Effector memory CD8-positive, alpha-beta T cell (primary cell): Measurements from ENCODE around the gene MYOZ3.

Experiments used
- ATAC-seq: fragments of 150-1000 bp; cut with Tn5 transposase; replicated peaks from 2 replicates; pipeline ENCODE4 v1.10.0; 2021; ENCODE audit warnings: mild to moderate bottlenecking, moderate library complexity
- DNase-seq, 3 experiments: peaks; one replicate each; pipeline ENCODE4 v3.0.0; 2021
- H3K27ac Mint-ChIP-seq, 2 donors: one replicate each; pipeline ENCODE4 v1.8.0; 2022; ENCODE audit warnings: mild to moderate bottlenecking in 2 of 2, mixed read lengths in 2 of 2, moderate library complexity in 2 of 2
- H3K27me3 Mint-ChIP-seq, 2 donors: one replicate each; pipeline ENCODE4 v1.8.0; 2022; ENCODE audit warnings: mixed read lengths in 2 of 2
- H3K36me3 Mint-ChIP-seq: one replicate; pipeline ENCODE4 v1.8.0; 2022; ENCODE audit warnings: mild to moderate bottlenecking, moderate library complexity, mixed read lengths; ENCODE audit not compliant: insufficient read depth
- H3K4me1 Mint-ChIP-seq, 2 donors: one replicate each; pipeline ENCODE4 v1.8.0; 2022; ENCODE audit warnings: low read depth in 2 of 2, mixed read lengths in 2 of 2
- H3K4me3 Mint-ChIP-seq, 2 donors: one replicate each; pipeline ENCODE4 v1.8.0; 2022; ENCODE audit warnings: mild to moderate bottlenecking in 2 of 2, mixed read lengths in 2 of 2, moderate library complexity in 2 of 2
- H3K9me3 Mint-ChIP-seq, 2 donors: one replicate each; pipeline ENCODE4 v1.8.0; 2022; ENCODE audit warnings: mixed read lengths in 2 of 2
- total RNA-seq, 9 experiments: gene quantifications; one replicate each; lab custom pipeline; 2026; lab: John Stamatoyannopoulos, UW

The MYOZ3 gene, protein sequence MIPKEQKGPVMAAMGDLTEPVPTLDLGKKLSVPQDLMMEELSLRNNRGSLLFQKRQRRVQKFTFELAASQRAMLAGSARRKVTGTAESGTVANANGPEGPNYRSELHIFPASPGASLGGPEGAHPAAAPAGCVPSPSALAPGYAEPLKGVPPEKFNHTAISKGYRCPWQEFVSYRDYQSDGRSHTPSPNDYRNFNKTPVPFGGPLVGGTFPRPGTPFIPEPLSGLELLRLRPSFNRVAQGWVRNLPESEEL
- 0 to 0.13 (median 0) reads per million in 9 experiments for total RNA-seq

DNA sequence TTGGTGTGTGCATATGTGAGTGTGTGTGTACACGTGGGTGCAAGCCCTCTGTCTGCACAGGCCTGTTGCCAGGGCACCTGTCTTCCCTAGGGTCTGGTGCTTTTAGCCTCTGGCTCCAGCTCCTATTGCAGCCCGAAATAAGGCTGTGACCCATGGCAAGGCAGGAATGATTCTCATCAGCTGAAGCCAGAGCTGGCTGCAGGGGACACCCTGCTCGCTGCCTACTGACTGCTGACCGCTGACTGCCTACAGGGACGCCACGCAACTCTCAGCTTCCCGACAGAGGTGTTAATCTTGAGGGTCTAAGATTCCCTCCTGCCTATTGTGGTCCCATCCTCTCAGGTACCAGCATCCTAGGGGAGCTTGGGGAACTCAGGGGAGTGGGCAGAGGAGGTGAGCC, at the start of gene MYOZ3:
Gene MYOZ3, plus strand, starts transcription at position 166 of the 400 bp plus-strand sequence. CDS start 1,691 bp downstream, outside the sequence.
- H3K4me3 Mint-ChIP-seq = no peak within 1 kb of the TSS
- no peaks in the 10 kb centered on the region for H3K9me3 Mint-ChIP-seq
- H3K27me3 Mint-ChIP-seq = peaks cover 17 to 45% of the 10 kb centered on the region in 2 donors
- DNase-seq = no peak
- H3K4me1 Mint-ChIP-seq = peaks cover 7% of the 10 kb centered on the region in 2 donors
- H3K36me3 Mint-ChIP-seq = no peaks in the 10 kb centered on the region
- ATAC-seq = no peak
- no peak within 1 kb of the TSS for H3K27ac Mint-ChIP-seq

DNA sequence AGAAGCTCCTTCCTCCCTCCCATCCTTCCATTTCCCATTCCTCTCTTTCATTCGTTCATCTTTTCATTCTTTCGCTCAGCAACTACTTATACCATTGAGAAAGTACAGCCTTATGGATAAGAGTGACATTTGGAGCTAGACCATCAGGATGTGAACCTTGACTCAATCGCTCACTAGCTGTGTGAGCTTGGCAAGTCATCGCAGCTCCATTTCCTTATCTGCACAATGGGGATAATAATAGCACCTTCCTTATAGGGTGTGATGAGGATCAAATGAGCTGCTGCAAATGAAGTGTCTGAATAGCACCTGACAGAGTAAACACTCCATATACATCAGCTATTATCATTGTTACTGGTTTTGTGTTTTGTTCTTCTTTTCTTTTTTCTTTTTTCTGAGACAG, 48.6 kb upstream of the MYOZ3 start:
- Mint-ChIP-seq H3K4me1 (no peaks in the 10 kb centered on the region), H3K4me3 (no peak overlapping the region), H3K9me3 (no peaks in the 10 kb centered on the region), H3K36me3 (peaks cover 2% of the 10 kb centered on the region), H3K27ac (no peak overlapping the region), H3K27me3 (peaks cover 19 to 31% of the 10 kb centered on the region in 2 donors)
- ATAC-seq (no peak), DNase-seq (no peak)

DNA sequence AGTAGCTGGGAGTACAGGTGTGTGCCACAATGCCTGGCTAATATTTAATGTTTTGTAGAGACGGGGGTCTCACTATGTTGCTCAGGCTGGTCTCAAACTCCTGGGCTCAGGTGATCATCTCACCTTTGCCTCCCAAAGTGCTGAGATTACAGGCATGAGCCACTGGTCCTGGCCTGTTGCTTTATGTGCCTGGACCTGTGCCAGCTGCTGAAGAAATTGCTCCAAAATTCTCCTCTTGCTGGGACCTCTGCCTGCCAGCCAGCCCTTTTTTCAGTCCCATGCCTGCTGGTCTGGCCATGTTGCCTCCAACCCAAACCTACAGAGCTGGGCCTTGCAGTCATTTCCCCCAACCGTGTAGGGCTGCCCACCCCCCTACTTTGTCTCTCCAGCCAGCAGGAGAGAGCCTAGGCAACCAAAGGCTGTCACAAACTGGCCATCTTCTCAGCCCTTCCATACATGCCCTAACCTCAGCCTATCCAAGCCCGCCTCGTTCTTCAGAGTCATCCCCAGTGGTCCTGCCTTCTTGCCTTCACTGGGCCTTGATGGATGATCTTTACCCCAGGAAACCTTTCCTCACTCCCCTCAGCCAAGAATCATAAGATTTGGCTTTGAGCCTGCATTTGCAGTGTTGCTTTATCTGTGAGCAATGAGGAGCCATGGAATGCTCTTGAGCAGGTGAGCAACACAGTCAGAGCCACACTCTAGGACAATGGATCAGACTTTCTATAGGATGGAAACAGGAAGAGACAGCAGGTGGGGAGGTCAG, 48.0 kb upstream of the MYOZ3 start:
- Mint-ChIP-seq H3K4me1 (no peaks in the 10 kb centered on the region), H3K27me3 (peaks cover 19 to 31% of the 10 kb centered on the region in 2 donors), H3K27ac (no peak overlapping the region), H3K9me3 (no peaks in the 10 kb centered on the region), H3K4me3 (no peak overlapping the region), H3K36me3 (peaks cover 2% of the 10 kb centered on the region)
- DNase-seq (no peak), ATAC-seq (no peak)

DNA sequence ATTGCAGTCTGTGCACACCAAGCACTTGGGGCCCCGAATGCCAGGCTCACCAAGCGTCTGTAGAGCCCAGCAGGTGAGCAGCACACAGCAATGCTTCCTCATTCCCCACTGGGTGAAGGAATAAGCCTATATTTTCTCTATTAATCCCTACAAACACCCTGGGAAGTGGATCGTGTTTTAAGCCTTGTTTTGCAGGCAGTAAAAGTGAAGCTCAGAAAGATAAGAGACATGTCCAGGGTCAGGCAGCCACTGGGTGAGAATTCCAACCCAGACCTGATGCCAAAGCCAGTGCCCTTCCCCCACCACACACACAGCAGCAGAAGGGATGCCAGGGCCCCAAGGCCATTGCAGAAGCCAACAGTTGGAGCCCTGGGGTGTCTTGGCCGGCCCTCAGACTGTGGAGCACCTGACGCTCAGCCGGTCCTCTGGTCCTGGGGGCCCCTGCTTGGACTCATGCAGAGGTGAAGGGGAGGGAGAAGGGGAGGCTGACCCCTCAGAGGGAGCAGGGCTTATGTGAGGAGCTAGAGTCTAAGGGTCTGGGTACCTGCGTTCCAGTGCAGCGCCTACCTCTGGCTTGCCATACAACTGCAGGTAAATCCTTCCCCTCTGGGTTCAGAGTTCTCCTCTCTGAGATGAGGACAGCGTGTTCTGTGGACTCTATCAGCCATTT, 46.9 kb upstream of the MYOZ3 start:
- no peak for DNase-seq
- Mint-ChIP-seq H3K4me3 (no peak overlapping the region), H3K27me3 (peaks cover 19 to 31% of the 10 kb centered on the region in 2 donors), H3K27ac (no peak overlapping the region), H3K9me3 (no peaks in the 10 kb centered on the region), H3K36me3 (peaks cover 2% of the 10 kb centered on the region), H3K4me1 (no peaks in the 10 kb centered on the region)
- ATAC-seq = no peak

DNA sequence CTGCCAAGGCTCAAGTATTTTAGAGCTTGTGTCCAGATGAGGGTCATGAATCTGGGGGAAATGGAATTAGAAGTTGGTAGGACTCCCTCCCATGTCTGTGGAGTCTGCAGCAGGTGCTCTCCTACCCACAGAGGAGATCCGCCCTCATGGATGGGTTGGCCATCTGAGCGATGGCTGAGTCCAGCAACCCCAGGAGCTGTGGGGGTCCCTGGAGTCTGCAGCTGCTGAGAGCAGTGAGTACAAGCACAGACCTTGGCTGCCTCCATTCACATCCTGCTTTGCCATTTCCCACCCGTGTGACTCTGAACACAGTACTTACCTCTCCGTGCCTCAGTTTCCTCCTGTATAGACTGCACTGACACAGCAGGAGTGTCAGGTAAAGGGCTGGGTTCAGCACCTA, 46.4 kb upstream of the MYOZ3 start:
- H3K27me3 Mint-ChIP-seq = peaks cover 19 to 31% of the 10 kb centered on the region in 2 donors
- DNase-seq = no peak

DNA sequence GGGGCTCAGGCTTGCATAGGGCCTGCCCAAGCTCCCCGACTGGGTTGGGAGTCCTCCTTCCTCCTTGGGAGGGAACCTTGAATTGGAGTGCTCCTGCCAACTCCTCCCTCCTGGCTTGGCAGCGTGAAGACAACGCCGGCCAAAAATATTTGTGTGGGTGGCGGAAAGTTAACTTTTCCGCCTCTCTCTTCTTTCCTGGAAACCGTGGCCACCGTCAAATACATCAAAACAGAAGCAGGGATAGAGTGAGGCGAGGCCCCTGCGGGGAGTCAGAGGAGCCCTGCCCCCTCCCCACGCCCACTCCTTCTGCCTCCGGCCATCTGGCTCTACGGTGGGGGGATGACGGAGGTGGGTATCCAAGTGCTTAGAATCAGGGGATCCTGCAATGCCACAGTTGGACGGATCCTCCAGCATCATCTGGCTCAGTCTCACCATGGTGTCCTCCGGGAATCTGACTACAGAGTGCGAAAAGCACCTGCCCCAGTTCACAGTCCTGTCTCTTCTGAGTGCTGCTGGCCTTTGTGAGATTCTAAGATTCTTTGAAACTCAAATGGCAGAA, 45.8 kb upstream of the MYOZ3 start:
- Mint-ChIP-seq H3K4me3 (no peak overlapping the region), H3K27ac (no peak overlapping the region), H3K4me1 (no peaks in the 10 kb centered on the region), H3K9me3 (no peaks in the 10 kb centered on the region), H3K27me3 (peaks cover 19 to 31% of the 10 kb centered on the region in 2 donors), H3K36me3 (peaks cover 2% of the 10 kb centered on the region)
- ATAC-seq (no peak), DNase-seq (no peak)

More for the DNA sequence above, 46.4 kb upstream of the MYOZ3 start:
- ATAC-seq = no peak
- Mint-ChIP-seq H3K36me3 (peaks cover 2% of the 10 kb centered on the region), H3K9me3 (no peaks in the 10 kb centered on the region), H3K4me3 (no peak overlapping the region), H3K27ac (no peak overlapping the region), H3K4me1 (no peaks in the 10 kb centered on the region)

DNA sequence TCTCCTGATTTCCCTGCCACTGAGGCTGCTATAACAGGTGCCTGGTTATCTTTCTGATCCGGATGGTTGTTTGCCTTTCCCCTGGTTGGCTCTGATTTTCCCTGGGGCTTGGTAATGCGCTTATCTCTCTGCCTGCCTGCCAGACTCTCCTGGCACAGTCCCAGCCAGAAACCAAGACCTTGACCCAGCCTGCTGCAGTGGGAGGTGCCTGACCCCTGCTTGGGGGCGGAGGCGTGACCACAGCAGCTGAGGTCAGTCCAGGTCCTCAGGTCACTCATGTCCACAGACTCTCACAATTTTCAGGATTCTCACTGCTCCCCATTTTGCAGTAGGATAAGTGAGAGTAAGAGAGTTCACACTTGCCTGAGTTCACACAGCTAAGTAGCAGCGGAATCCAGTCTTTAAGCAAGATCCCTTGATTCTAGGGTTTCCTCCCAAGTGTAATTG, 45.0 kb upstream of the MYOZ3 start:
- no peak for ATAC-seq
- DNase-seq = no peak
- Mint-ChIP-seq H3K27ac (no peak overlapping the region), H3K36me3 (peaks cover 2% of the 10 kb centered on the region), H3K9me3 (no peaks in the 10 kb centered on the region), H3K27me3 (peaks cover 19 to 30% of the 10 kb centered on the region in 2 donors), H3K4me1 (no peaks in the 10 kb centered on the region), H3K4me3 (no peak overlapping the region)

DNA sequence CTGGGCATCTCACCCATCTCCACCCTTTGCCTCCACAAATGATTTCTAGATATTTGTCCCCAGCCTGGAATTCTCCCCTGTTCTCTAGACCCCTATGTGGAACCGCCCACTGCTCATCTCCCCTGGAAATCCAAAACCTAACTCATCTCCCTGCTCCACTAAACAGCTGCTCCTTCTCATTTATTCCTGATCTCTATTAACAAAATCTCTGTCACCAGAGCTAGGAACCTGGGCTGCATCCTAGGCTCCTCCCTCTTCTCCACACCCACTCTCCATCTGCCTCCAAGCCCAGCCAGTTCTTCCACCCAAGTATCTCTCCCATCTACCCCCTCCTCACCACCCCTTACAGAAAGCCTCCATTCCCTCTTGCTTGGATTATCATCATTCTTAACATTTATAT, 44.5 kb upstream of the MYOZ3 start:
- no peak overlapping the region for H3K27ac Mint-ChIP-seq
- H3K9me3 Mint-ChIP-seq = no peaks in the 10 kb centered on the region
- ATAC-seq (no peak), DNase-seq (no peak)
- H3K27me3 Mint-ChIP-seq = peaks cover 19 to 26% of the 10 kb centered on the region in 2 donors
- H3K4me1 Mint-ChIP-seq = no peaks in the 10 kb centered on the region
- H3K36me3 Mint-ChIP-seq = peaks cover 2% of the 10 kb centered on the region
- no peak overlapping the region for H3K4me3 Mint-ChIP-seq

DNA sequence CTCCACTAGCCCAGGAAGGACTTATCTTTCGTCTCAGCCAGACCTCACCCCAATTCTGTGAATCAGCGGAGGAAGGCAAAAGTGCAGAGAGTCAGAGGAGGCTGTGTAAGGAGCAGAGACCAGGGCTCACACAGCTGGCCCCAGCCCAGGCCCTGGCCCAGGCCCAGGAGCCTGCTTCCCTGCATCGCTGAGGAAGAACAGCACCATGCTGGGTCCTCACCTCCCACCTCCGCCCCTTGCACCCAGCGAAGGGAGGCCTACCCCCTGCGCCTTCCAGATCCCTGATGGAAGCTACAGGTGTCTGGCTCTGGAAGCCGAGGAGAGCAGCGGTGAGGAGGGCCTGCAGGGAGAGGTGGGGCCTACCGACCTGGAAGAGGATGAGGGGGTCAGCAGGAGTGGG, 42.9 kb upstream of the MYOZ3 start:
- DNase-seq (no peak), ATAC-seq (no peak)
- H3K36me3 Mint-ChIP-seq = peaks cover 2% of the 10 kb centered on the region
- no peaks in the 10 kb centered on the region for H3K9me3 Mint-ChIP-seq
- peaks cover 19 to 25% of the 10 kb centered on the region in 2 donors for H3K27me3 Mint-ChIP-seq
- no peaks in the 10 kb centered on the region for H3K4me1 Mint-ChIP-seq
- no peak overlapping the region for H3K27ac Mint-ChIP-seq
- H3K4me3 Mint-ChIP-seq = no peak overlapping the region

DNA sequence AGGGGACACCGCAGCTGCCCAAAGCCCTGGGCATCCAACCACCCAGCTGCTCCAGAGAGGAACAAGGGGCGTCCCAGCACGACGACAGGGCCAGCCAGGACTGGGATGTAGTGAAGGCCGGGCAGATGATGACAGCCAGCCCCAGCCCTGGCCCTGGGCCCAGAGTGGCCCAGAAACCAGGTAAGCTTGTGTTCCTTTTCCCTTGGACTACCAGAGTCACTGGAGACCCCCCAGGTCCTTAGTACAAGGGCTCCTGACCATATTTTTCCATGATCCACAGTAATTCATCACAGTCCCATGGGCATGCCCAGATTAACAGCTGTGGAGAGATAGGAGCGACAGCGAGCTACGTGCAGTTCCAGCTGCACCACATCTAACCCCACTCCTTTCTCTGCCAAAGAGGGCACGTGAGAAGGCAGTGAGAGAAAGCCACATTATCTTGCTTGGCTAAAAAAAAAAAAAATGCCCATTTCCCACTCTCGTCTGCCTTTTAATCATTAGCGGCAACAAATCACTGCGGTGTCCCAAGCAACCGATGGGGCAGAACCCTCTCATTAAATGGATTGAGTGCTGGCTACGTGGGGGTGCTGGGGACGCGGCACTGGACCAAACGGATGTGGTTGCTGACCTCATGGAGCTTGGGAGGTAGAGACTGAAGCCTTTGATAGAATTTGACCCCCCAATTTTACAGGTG, 42.3 kb upstream of the MYOZ3 start:
- H3K27ac Mint-ChIP-seq = no peak overlapping the region
- no peak for ATAC-seq
- no peak overlapping the region for H3K4me3 Mint-ChIP-seq
- H3K27me3 Mint-ChIP-seq = peaks cover 23 to 30% of the 10 kb centered on the region in 2 donors
- H3K4me1 Mint-ChIP-seq = peaks cover 1 to 4% of the 10 kb centered on the region in 2 donors
- no peaks in the 10 kb centered on the region for H3K9me3 Mint-ChIP-seq
- DNase-seq = no peak
- peaks cover 2% of the 10 kb centered on the region for H3K36me3 Mint-ChIP-seq

DNA sequence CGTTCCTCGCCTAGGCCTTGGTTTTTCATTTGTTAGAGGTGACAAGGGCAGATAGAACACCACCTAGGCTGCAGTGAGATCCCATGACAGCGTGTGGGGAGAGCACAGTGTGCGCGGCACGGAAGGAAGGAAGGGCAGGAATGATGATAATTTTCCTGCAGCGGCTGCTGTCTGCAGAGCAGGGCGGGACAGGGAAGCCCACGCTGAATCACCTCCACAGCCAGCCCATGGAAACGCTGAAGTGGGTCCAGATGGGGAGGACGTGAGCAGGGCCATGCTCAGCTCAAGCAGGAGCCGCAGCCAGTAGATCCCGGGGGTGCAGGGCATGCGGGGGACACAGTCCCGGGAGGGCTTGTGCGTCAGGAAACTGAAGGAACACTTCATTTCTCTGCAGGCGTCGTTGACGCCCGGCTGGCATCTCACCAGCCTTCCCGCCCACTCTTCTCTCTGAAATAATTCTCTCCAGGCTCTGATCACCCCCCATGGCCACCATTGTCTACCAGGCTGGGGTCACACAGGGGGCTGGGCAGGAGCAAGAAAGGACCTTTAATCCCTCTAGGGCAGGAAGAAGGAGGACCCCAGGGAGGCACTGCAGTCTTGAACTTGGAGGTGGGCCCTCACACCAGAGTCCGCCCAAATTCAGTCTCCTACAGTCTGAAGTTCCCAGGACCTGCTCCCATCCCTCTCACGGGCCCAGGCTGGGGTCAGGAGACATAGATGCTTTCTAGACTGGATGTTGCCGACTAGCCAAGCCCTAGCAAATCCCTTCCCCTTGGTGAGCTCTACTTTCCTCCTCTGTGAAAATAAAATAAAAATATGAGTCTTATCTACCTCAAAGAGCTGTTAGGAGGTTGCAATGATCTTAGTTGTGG, 41.5 kb upstream of the MYOZ3 start:
- no peak overlapping the region for H3K27ac Mint-ChIP-seq
- H3K9me3 Mint-ChIP-seq = no peaks in the 10 kb centered on the region
- peaks cover 2% of the 10 kb centered on the region for H3K36me3 Mint-ChIP-seq
- no peak overlapping the region for H3K4me3 Mint-ChIP-seq
- H3K27me3 Mint-ChIP-seq = peaks cover 32 to 39% of the 10 kb centered on the region in 2 donors
- ATAC-seq (no peak), DNase-seq (no peak)
- H3K4me1 Mint-ChIP-seq = peaks cover 9 to 10% of the 10 kb centered on the region in 2 donors

DNA sequence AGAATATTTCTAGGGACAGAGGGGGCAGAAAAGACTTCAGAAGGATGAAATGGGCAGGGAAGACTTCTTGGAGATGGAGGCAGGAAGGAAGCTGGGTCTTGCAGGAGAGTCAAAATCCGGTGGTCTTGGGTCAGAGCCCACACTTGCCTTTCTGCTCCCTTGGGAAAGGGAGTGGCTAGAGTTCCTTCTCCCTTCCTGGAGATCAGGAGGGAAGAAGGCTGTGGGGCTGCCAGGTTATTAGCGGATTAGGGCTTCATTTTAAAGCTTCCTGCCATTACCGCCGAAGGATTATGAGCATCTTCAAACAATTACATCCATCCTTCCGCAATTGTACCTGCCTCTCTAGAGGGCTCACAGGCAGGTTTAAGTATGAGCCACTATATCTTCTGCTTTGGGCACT, 39.8 kb upstream of the MYOZ3 start:
- Mint-ChIP-seq H3K36me3 (peaks cover 2% of the 10 kb centered on the region), H3K9me3 (no peaks in the 10 kb centered on the region), H3K27me3 (peaks cover 25 to 34% of the 10 kb centered on the region in 2 donors), H3K4me1 (peaks cover 9 to 10% of the 10 kb centered on the region in 2 donors), H3K27ac (no peak overlapping the region), H3K4me3 (no peak overlapping the region)
- DNase-seq (no peak), ATAC-seq (no peak)
